H9 (cell line): ENCODE data around the gene SNX7. TPM values are rescaled to one million over a fixed set of nuclear protein-coding genes. Genes with fewer than 3 reads are reported as not detected.

Experiments used
- DNase-seq: peaks from one replicate; pipeline ENCODE4 v3.0.0-alpha.2; 2017
- H2AFZ ChIP-seq: one replicate; pipeline ENCODE4 v1.6.1; 2013; ENCODE audit warnings: mild to moderate bottlenecking, low read length, control low read depth, moderate library complexity
- H2AK5ac ChIP-seq: 2 replicates; pipeline ENCODE4 v1.6.1; 2013; ENCODE audit warnings: low read length, control low read depth, mixed read lengths; ENCODE audit not compliant: insufficient read length
- H2BK120ac ChIP-seq: one replicate; pipeline ENCODE4 v1.6.1; 2013; ENCODE audit warnings: low read depth, mild to moderate bottlenecking, low read length, control low read depth, inconsistent platforms; ENCODE audit not compliant: poor library complexity, severe bottlenecking
- H2BK12ac ChIP-seq: 2 replicates; pipeline ENCODE4 v1.6.1; 2013; ENCODE audit warnings: low read length, control low read depth, mixed read lengths, low read depth; ENCODE audit not compliant: insufficient read length
- H2BK15ac ChIP-seq: 2 replicates; pipeline ENCODE4 v1.6.1; 2013; ENCODE audit warnings: low read depth, low read length, control low read depth
- H2BK20ac ChIP-seq: one replicate; pipeline ENCODE4 v1.6.1; 2013; ENCODE audit warnings: low read depth, mild to moderate bottlenecking, low read length, control low read depth, inconsistent platforms; ENCODE audit not compliant: poor library complexity, severe bottlenecking
- H2BK5ac ChIP-seq: 2 replicates; pipeline ENCODE4 v1.6.1; 2013; ENCODE audit warnings: low read length, control low read depth, mixed read lengths; ENCODE audit not compliant: insufficient read length
- H3K14ac ChIP-seq: 2 replicates; pipeline ENCODE4 v1.6.1; 2013; ENCODE audit warnings: low read length, control low read depth; ENCODE audit not compliant: insufficient read depth
- H3K18ac ChIP-seq: 2 replicates; pipeline ENCODE4 v1.6.1; 2013; ENCODE audit warnings: low read depth, mild to moderate bottlenecking, mixed read lengths, low read length, control low read depth; ENCODE audit not compliant: insufficient read length
- H3K23ac ChIP-seq: 2 replicates; pipeline ENCODE4 v1.6.1; 2013; ENCODE audit warnings: low read length, control low read depth, mixed read lengths, low read depth; ENCODE audit not compliant: insufficient read length
- H3K23me2 ChIP-seq: 2 replicates; pipeline ENCODE4 v1.6.1; 2013; ENCODE audit warnings: low read depth, mild to moderate bottlenecking, mixed read lengths, low read length, control low read depth; ENCODE audit not compliant: insufficient read length, poor library complexity, severe bottlenecking
- H3K27ac ChIP-seq: 2 replicates; pipeline ENCODE4 v1.5.1; 2013; ENCODE audit warnings: low read length, control low read depth, mixed read lengths, low read depth; ENCODE audit not compliant: insufficient read length
- H3K27me3 ChIP-seq: 2 replicates; pipeline ENCODE4 v1.6.1; 2013; ENCODE audit warnings: low read length, control low read depth, inconsistent platforms; ENCODE audit not compliant: insufficient read depth
- H3K4ac ChIP-seq: 2 replicates; pipeline ENCODE4 v1.6.1; 2013; ENCODE audit warnings: low read depth, mild to moderate bottlenecking, control low read depth, inconsistent platforms, low read length, moderate library complexity
- H3K4me1 ChIP-seq: 2 replicates; pipeline ENCODE4 v1.6.1; 2013; ENCODE audit warnings: low read length, control low read depth, inconsistent platforms; ENCODE audit not compliant: insufficient read depth
- H3K4me2 ChIP-seq: 2 replicates; pipeline ENCODE4 v1.6.1; 2013; ENCODE audit warnings: low read length, control low read depth, mixed read lengths; ENCODE audit not compliant: insufficient read length, insufficient read depth
- H3K56ac ChIP-seq: 2 replicates; pipeline ENCODE4 v1.6.1; 2013; ENCODE audit warnings: low read depth, mild to moderate bottlenecking, mixed read lengths, low read length, control low read depth; ENCODE audit not compliant: insufficient read length
- H3K79me1 ChIP-seq: 2 replicates; pipeline ENCODE4 v1.6.1; 2013; ENCODE audit warnings: low read depth, mild to moderate bottlenecking, moderate library complexity, low read length, control low read depth, inconsistent platforms; ENCODE audit not compliant: insufficient read depth, poor library complexity, severe bottlenecking
- H3K79me2 ChIP-seq: 2 replicates; pipeline ENCODE4 v1.6.1; 2013; ENCODE audit warnings: low read length, control low read depth, inconsistent platforms; ENCODE audit not compliant: insufficient read depth
- H3K9ac ChIP-seq: 2 replicates; pipeline ENCODE4 v1.6.1; 2013; ENCODE audit warnings: low read length, control low read depth, mixed read lengths; ENCODE audit not compliant: insufficient read length; ENCODE audit errors: extremely low read depth
- H3K9me3 ChIP-seq: one replicate; pipeline ENCODE4 v1.6.1; 2013; ENCODE audit warnings: low read depth, low read length, inconsistent platforms; ENCODE audit not compliant: control insufficient read depth
- H3T11ph ChIP-seq: one replicate; pipeline ENCODE4 v1.6.1; 2013; ENCODE audit warnings: mild to moderate bottlenecking, low read length, control low read depth, inconsistent platforms
- H4K20me1 ChIP-seq: one replicate; pipeline ENCODE4 v1.6.1; 2013; ENCODE audit not compliant: control insufficient read depth, insufficient read length, insufficient read depth
- H4K5ac ChIP-seq: 2 replicates; pipeline ENCODE4 v1.6.1; 2013; ENCODE audit warnings: low read depth, mild to moderate bottlenecking, mixed read lengths, low read length, control low read depth; ENCODE audit not compliant: insufficient read length
- H4K8ac ChIP-seq: replicated peaks from 2 replicates; pipeline ENCODE4 v1.6.1; 2013; ENCODE audit warnings: low read length, control low read depth, mixed read lengths, low read depth; ENCODE audit not compliant: insufficient read length
- H4K91ac ChIP-seq: 2 replicates; pipeline ENCODE4 v1.6.1; 2013; ENCODE audit warnings: low read depth, mild to moderate bottlenecking, moderate library complexity, mixed read lengths, low read length, control low read depth; ENCODE audit not compliant: insufficient read length
- H3K27ac Mint-ChIP-seq, 3 experiments: 2 replicates in 2 of 3; 3 replicates in 1 of 3; pipeline ENCODE4 v1.8.0; 2020 to 2021; ENCODE audit warnings: mixed read lengths in 3 of 3, mild to moderate bottlenecking in 1 of 3, moderate library complexity in 1 of 3
- H3K27me3 Mint-ChIP-seq: 2 replicates; pipeline ENCODE4 v1.8.0; 2021; ENCODE audit warnings: low read depth, mild to moderate bottlenecking, moderate library complexity, mixed read lengths
- H3K36me3 Mint-ChIP-seq, 3 experiments: 2 replicates in 2 of 3; 3 replicates in 1 of 3; pipeline ENCODE4 v1.8.0; 2020 to 2021; ENCODE audit warnings: low read depth in 3 of 3, mixed read lengths in 3 of 3; ENCODE audit not compliant: insufficient read depth in 1 of 3
- H3K4me1 Mint-ChIP-seq, 2 experiments: 2 replicates each; pipeline ENCODE4 v1.8.0; 2020; ENCODE audit warnings: mixed read lengths in 2 of 2
- H3K4me3 Mint-ChIP-seq, 2 experiments: 2 replicates in 1 of 2; 3 replicates in 1 of 2; pipeline ENCODE4 v1.8.0; 2020 to 2021; ENCODE audit warnings: mild to moderate bottlenecking in 2 of 2, mixed read lengths in 2 of 2, moderate library complexity in 1 of 2
- H3K9me3 Mint-ChIP-seq, 2 experiments: 2 replicates in 1 of 2; 3 replicates in 1 of 2; pipeline ENCODE4 v1.8.0; 2020; ENCODE audit warnings: mild to moderate bottlenecking in 2 of 2, mixed read lengths in 2 of 2, moderate library complexity in 1 of 2
- total RNA-seq: library from RNA; stranded (reverse); gene quantifications from 2 replicates; pipeline ENCODE4 v1.2.1, GENCODE V29; 2021
- TF ChIP-seq, protein P1 (sequence below): fragments of 200-600 bp; sonication (generic); conservative IDR thresholded peaks from 3 replicates; pipeline ENCODE4 v1.8.0; 2021; ENCODE audit warnings: antibody characterized with exemption, mild to moderate bottlenecking

Gene SNX7
- total RNA-seq, 1 experiment from 2014 or later: 24.7 TPM

GRCh38 chr1:98733782-98734112 lies 72.2 kb downstream of the SNX7 start:
- H3K27ac Mint-ChIP-seq: no peak overlapping the region
- H4K91ac ChIP-seq: no peak overlapping the region

More at GRCh38 chr1:98733782-98734112, 72.2 kb downstream of the SNX7 start:
- H3K18ac ChIP-seq: no peak overlapping the region
- no peaks in the 10 kb centered on the region for H3K79me1 ChIP-seq
- no peak overlapping the region for H3K9ac ChIP-seq
- H3K23ac ChIP-seq: no peak overlapping the region
- no peak overlapping the region for H3K14ac ChIP-seq
- H2BK12ac ChIP-seq: no peak overlapping the region
- H2AFZ ChIP-seq: no peak overlapping the region
- no peaks in the 10 kb centered on the region for H3K9me3 ChIP-seq
- no peaks in the 10 kb centered on the region for H3K23me2 ChIP-seq
- H4K8ac ChIP-seq: no peak overlapping the region
- H3K9me3 Mint-ChIP-seq: no peaks in the 10 kb centered on the region
- H2BK5ac ChIP-seq: no peak overlapping the region
- H2BK120ac ChIP-seq: no peak overlapping the region
- no peaks in the 10 kb centered on the region for H4K20me1 ChIP-seq
- no peak overlapping the region for H2AK5ac ChIP-seq
- H3K27ac ChIP-seq: no peak overlapping the region
- H3K4ac ChIP-seq: no peak overlapping the region
- TF ChIP-seq, protein P1, sequence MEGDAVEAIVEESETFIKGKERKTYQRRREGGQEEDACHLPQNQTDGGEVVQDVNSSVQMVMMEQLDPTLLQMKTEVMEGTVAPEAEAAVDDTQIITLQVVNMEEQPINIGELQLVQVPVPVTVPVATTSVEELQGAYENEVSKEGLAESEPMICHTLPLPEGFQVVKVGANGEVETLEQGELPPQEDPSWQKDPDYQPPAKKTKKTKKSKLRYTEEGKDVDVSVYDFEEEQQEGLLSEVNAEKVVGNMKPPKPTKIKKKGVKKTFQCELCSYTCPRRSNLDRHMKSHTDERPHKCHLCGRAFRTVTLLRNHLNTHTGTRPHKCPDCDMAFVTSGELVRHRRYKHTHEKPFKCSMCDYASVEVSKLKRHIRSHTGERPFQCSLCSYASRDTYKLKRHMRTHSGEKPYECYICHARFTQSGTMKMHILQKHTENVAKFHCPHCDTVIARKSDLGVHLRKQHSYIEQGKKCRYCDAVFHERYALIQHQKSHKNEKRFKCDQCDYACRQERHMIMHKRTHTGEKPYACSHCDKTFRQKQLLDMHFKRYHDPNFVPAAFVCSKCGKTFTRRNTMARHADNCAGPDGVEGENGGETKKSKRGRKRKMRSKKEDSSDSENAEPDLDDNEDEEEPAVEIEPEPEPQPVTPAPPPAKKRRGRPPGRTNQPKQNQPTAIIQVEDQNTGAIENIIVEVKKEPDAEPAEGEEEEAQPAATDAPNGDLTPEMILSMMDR: no peak
- H2BK15ac ChIP-seq: no peak overlapping the region
- DNase-seq: no peak
- no peak overlapping the region for H3K56ac ChIP-seq
- H3K4me1 Mint-ChIP-seq: peaks cover 2 to 5% of the 10 kb centered on the region in 2 experiments; a peak in 3 of 4 replicates
- H3K4me1 ChIP-seq: no peaks in the 10 kb centered on the region
- no peak overlapping the region for H3K4me3 Mint-ChIP-seq
- H4K5ac ChIP-seq: no peak overlapping the region
- no peaks in the 10 kb centered on the region for H3K27me3 Mint-ChIP-seq
- H3K79me2 ChIP-seq: no peaks in the 10 kb centered on the region
- H3K36me3 Mint-ChIP-seq: 0 out of 7 replicates have a peak, but pooled peaks cover 0 to 4% (median 0%) of the 10 kb centered on the region in 3 experiments
- no peak overlapping the region for H3T11ph ChIP-seq
- H2BK20ac ChIP-seq: no peak overlapping the region
- H3K4me2 ChIP-seq: no peak overlapping the region
- no peaks in the 10 kb centered on the region for H3K27me3 ChIP-seq
